HL-60 (cell line): Measurements from ENCODE around the gene EP400.

Experiments
- CTCF ChIP-seq: IDR thresholded peaks from one replicate; pipeline ENCODE4 v1.5.1; 2011; ENCODE audit warnings: low read length, control low read depth, inconsistent platforms; ENCODE audit not compliant: insufficient read depth
- GABPA ChIP-seq: IDR thresholded peaks from 2 replicates; pipeline ENCODE4 v1.6.1; 2012; ENCODE audit warnings: low read depth
- POLR2AphosphoS5 ChIP-seq: IDR thresholded peaks from 2 replicates; pipeline ENCODE4 v1.6.1; 2012; ENCODE audit warnings: low read depth
- SPI1 ChIP-seq: IDR thresholded peaks from 2 replicates; pipeline ENCODE4 v1.6.1; 2012; ENCODE audit warnings: low read depth, mild to moderate bottlenecking, borderline replicate concordance

- TF ChIP-seq GABPA = no peak
- TF ChIP-seq CTCF = no peak
- no peak for TF ChIP-seq SPI1
- TF ChIP-seq POLR2AphosphoS5 = no peak
Observed at GRCh38 chr12:132066749-132067148, 117.0 kb downstream of the EP400 start.
